Measurements from ENCODE around the gene TAF11. TPM values are rescaled to one million over a fixed set of nuclear protein-coding genes. Genes with fewer than 3 reads are reported as not detected.
"Not testable (repeated sequence)": the region's sequence is repeated elsewhere in the genome, so short reads cannot be mapped to it uniquely, and the experiment has no call there.

Gene TAF11
- polyA plus RNA-seq, 1 experiment = 35.4 TPM

DNA sequence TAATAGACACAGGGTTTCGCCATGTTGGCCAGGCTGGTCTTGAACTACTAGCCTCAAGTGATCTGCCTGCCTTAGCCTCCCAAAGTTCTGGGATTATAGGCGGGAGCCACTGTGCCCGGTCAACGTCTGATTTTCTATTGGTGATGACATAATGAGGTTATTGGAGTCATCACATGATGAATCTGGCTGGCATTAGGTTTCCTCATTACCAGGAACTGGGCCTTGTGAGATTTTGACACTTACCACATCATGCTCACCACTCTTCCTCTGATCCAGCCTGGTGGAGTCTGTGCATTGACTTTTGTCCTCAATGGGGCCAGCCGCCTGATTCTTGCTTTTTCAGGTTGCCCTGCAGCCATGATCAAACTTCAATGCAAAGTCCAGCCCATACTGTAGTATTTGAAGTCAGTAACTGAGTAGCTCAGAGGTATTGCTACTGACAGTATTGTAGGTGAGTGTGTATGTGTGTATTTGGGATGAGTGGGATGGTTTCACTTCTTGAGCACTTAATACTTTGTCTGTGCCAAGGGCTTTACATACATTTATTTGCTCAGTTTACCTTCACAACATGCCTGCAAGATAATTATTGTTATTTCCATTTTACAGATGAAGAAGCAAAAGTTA, 17.3 kb upstream of the TAF11 start:
- Histone ChIP-seq H3K27me3 (ENCODE audit: control insufficient read depth, insufficient read depth, low read length) (peaks cover 7% of the 10 kb centered on the region), H3K27ac (ENCODE audit: low read depth, low read length) (no peak overlapping the region), H3K4me3 (ENCODE audit: low read depth, low read length) (no peak overlapping the region), H3K9me3 (ENCODE audit: control insufficient read depth, insufficient read depth, low read length) (no peaks in the 10 kb centered on the region)
- TF ChIP-seq, protein P1, sequence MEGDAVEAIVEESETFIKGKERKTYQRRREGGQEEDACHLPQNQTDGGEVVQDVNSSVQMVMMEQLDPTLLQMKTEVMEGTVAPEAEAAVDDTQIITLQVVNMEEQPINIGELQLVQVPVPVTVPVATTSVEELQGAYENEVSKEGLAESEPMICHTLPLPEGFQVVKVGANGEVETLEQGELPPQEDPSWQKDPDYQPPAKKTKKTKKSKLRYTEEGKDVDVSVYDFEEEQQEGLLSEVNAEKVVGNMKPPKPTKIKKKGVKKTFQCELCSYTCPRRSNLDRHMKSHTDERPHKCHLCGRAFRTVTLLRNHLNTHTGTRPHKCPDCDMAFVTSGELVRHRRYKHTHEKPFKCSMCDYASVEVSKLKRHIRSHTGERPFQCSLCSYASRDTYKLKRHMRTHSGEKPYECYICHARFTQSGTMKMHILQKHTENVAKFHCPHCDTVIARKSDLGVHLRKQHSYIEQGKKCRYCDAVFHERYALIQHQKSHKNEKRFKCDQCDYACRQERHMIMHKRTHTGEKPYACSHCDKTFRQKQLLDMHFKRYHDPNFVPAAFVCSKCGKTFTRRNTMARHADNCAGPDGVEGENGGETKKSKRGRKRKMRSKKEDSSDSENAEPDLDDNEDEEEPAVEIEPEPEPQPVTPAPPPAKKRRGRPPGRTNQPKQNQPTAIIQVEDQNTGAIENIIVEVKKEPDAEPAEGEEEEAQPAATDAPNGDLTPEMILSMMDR (IDR thresholded peaks at IDR 0.05; ENCODE audit: low read depth, low read length) = no peak
- POLR2A ChIA-PET = no interaction called here
- CTCF ChIA-PET = no interaction called here
- DNase-seq (ENCODE audit: low read depth, low spot score) = no peak

DNA sequence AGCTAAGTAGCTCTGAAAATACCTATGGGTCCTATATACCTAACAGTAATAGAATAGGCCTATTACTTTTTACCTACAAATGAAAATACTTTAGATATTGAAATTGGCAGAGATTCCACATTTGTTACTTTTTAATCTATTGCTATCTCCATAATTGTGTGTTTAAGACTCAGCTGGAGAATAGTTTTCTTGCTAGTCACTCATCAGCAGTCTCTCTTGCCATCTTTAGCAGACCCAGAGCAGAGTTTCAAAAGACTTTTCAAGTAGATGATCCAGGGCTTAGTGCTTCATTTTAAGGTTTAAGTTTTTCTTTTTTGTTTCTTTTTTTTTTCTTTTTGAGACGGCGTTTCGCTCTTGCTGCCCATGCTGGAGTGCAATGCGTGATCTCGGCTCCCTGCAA, 14.1 kb upstream of the TAF11 start:
- H3K27me3 ChIP-seq (ENCODE audit: control insufficient read depth, insufficient read depth, low read length) = no peaks in the 10 kb centered on the region
- ChIA-PET POLR2A (no interaction called here), CTCF (interaction anchor here (1.1 kb wide), 1 partner anchor 85 kb away, joined by 4 read pairs; no protein-coding TSS in a partner anchor)
- H3K27ac ChIP-seq (ENCODE audit: low read depth, low read length) = no peak overlapping the region
- no peak overlapping the region for H3K4me3 ChIP-seq (ENCODE audit: low read depth, low read length)
- TF ChIP-seq, protein P1 (IDR thresholded peaks at IDR 0.05; ENCODE audit: low read depth, low read length) = no peak
- no peak for DNase-seq (ENCODE audit: low read depth, low spot score)
- H3K9me3 ChIP-seq (ENCODE audit: control insufficient read depth, insufficient read depth, low read length) = no peaks in the 10 kb centered on the region

DNA sequence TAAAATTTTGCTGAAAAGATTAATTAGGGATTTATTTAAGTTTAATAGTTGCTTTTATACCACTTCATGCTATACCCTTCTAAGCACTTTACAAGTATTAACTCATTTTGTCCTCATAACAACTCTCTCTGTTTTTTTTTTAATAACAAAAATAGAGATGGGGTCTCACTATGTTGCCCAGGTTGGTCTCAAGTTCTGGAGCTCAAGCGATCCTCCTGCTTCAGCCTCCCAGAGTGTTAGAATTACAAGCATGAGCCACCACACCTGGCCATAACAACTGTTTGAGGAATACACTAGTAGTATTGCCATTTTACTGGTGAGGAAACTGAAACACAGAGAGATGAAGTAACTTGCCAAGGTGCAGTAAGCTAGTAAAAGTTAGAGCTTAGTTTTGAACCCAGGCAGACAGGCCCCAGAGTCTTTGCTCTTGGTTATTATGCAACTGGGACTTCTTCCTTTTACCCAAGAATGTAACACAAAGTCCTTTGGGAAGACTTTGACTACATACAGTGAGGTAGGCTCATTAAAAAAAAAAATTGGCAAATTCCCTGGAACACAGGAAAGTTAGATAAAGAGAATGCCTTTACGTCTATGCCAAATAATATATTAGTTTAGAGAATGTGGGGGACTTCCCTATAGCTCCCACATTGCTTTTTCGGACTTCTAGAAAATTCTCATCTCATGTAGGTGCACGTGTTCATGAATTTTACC, 12.6 kb upstream of the TAF11 start:
- H3K9me3 ChIP-seq (ENCODE audit: control insufficient read depth, insufficient read depth, low read length) = no peaks in the 10 kb centered on the region
- CTCF ChIA-PET = interaction anchor here (0.5 to 0.7 kb wide), 2 partner anchors 86 to 240 kb away, joined by 3 to 5 read pairs; no protein-coding TSS in a partner anchor
- DNase-seq (ENCODE audit: low read depth, low spot score) = no peak
- POLR2A ChIA-PET = no interaction called here
- no peaks in the 10 kb centered on the region for H3K27me3 ChIP-seq (ENCODE audit: control insufficient read depth, insufficient read depth, low read length)
- TF ChIP-seq, protein P1 (IDR thresholded peaks at IDR 0.05; ENCODE audit: low read depth, low read length) = no peak
- no peak overlapping the region for H3K4me3 ChIP-seq (ENCODE audit: low read depth, low read length)
- no peak overlapping the region for H3K27ac ChIP-seq (ENCODE audit: low read depth, low read length)

DNA sequence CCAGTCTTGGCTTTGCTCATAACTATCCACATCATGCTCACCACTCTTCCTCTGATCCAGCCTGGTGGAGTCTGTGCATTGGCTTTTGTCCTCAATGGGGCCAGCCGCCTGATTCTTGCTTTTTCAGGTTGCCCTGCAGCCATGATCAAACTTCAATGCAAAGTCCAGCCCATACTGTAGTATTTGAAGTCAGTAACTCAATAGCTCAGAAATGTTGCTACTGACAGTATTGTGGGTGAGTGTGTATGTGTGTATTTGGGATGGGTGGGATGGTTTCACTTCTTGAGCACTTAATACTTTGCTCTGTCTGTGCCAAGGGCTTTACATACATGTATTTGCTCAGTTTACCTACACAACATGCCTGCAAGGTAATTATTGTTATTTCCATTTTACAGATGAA, 11.9 kb upstream of the TAF11 start:
- H3K27me3 ChIP-seq (ENCODE audit: control insufficient read depth, insufficient read depth, low read length); H3K9me3 ChIP-seq (ENCODE audit: control insufficient read depth, insufficient read depth, low read length); POLR2A ChIA-PET; DNase-seq (ENCODE audit: low read depth, low spot score); H3K27ac ChIP-seq (ENCODE audit: low read depth, low read length); H3K4me3 ChIP-seq (ENCODE audit: low read depth, low read length): not testable (repeated sequence)
- CTCF ChIA-PET = interaction anchor here (0.5 to 2.3 kb wide), 2 partner anchors 87 to 623 kb away, joined by 5 read pairs; no protein-coding TSS in a partner anchor

DNA sequence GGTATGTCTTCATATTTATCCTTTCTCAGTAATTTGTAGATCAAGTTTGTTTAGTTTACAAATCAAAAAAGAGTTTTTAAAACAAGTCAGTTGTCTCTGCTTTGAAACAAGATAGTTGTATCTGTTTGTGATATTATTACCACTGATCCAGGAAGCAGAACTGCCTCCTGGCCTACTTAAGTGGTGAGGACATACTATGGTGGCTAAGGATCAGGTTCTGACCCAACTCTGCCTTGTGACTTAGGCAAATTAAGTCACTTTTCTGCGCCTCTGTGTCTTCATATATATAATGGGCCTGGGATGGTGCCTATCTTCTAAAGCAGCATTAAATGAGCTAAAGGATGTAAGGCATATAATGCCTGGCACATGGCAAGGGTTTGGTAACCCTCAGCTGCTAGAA, 9.9 kb upstream of the TAF11 start:
- TF ChIP-seq, protein P1 (IDR thresholded peaks at IDR 0.05; ENCODE audit: low read depth, low read length) = no peak
- no peak overlapping the region for H3K4me3 ChIP-seq (ENCODE audit: low read depth, low read length)
- H3K27me3 ChIP-seq (ENCODE audit: control insufficient read depth, insufficient read depth, low read length) = no peaks in the 10 kb centered on the region
- no peak overlapping the region for H3K27ac ChIP-seq (ENCODE audit: low read depth, low read length)
- no peaks in the 10 kb centered on the region for H3K9me3 ChIP-seq (ENCODE audit: control insufficient read depth, insufficient read depth, low read length)
- ChIA-PET POLR2A (no interaction called here), CTCF (interaction anchor here (1.7 to 2.3 kb wide), 2 partner anchors 89 to 308 kb away, joined by 4 to 5 read pairs; no protein-coding TSS in a partner anchor)
- no peak for DNase-seq (ENCODE audit: low read depth, low spot score)

All from AG04450 (cell line).